Measurements from ENCODE around the gene SCYL2.

DNA sequence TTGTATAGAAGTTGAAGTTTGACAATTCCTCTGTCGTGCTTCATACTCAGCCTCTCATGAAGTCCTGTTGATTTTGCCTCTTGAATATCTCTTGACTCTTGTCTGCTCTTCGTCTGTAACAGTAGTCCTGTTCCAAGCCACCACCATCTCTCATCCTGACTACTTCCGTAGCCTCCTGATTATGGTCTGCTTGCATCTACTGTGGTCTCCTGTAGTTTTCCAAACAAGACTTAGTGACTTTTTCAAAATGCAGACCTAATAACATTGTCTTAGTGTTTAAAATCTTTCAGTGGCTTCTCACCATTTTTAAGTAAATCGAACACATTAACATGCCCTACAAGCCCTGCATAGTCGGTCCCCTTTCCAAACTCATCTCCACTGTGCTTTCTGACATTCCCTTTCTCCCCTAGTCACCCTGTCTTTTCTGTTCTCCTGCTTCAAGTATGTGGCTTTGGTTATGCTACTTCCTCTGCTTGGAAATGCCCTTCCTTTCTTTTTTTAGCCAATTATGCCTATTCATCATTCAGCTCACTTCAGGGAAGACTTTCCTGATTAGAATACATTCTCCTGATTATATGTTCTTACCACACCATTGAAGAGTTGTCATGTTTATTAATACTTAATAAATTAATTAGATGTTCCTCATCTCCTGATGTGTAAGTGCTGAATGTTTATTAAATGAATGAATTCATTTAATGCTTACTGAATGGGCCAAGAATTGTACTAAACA, 2.0 kb downstream of the SCYL2 start:
- TF ChIP-seq POLR2AphosphoS5 (IDR thresholded peaks at IDR 0.05): no peak
- TF ChIP-seq CTCF (IDR thresholded peaks at IDR 0.05): no peak
